GM19239 (cell line): ENCODE data around the gene AMBRA1.

ENCODE experiments used
- DNase-seq: peaks from one replicate; pipeline ENCODE4 v3.0.0; 2011; ENCODE audit warnings: low spot score; ENCODE audit not compliant: insufficient read length
- FAIRE-seq: peaks from 2 replicates; lab custom pipeline; 2011; peaks lifted over from hg19 to GRCh38; lab: Jason Lieb, UNC

Gene AMBRA1

GRCh38 chr11:46452918-46453517 is 140.8 kb downstream of the AMBRA1 start:
- FAIRE-seq (no peak), DNase-seq (no peak)

DNA sequence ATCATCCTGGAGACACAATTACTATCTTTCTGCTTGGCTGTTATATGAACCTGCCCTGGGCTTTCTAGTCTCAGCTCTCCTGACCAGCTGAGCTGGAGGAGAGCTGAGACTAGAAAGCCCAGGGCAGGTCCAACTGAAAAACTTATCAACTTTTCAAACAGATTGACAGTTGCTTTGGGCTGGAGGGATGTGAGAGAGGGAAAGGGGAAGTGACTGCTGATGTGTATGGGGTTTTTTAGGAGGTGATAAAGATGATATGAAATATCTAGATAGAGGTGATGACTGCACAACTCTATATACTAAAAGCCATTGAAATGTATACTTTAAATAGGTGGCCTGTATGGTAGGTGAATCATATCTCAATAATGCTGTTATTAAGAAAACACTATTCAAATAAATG is 142.1 kb downstream of the AMBRA1 start:
- DNase-seq (no peak), FAIRE-seq (no peak)

- DNase-seq: no peak
- FAIRE-seq: no peak
These were observed 142.9 kb downstream of the AMBRA1 start for GRCh38 chr11:46450846-46451477.

- no peak for FAIRE-seq
- no peak for DNase-seq
These were observed 146.3 kb downstream of the AMBRA1 start for GRCh38 chr11:46447544-46447943.

GRCh38 chr11:46445920-46446771 is 147.7 kb downstream of the AMBRA1 start:
- no peak for FAIRE-seq

GRCh38 chr11:46445192-46445919 is 148.5 kb downstream of the AMBRA1 start:
- DNase-seq (no peak), FAIRE-seq (no peak)

More at GRCh38 chr11:46445920-46446771, 147.7 kb downstream of the AMBRA1 start:
- DNase-seq: no peak

GRCh38 chr11:46444305-46444704 is 149.5 kb downstream of the AMBRA1 start:
- DNase-seq: no peak
- no peak for FAIRE-seq

DNA sequence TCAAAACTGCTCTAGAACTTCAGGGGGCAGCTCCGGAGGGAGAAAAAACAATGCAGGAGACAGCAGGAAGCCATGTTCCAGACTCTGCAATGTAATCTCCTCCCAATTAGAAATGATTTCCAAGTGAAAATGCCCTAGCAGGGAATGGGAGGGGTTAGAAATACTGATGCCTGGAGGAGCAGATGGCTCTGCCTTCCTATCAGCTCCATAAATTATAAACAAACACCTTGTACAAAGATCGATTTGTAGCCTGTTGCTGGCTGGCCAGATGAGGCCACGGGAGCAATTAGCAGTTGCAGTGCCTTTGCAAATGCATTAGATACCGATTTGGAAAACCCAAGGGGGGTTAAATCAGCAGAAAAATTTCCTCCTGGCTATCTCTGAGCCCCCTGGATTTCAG is 155.6 kb downstream of the AMBRA1 start:
- DNase-seq: no peak
- FAIRE-seq: no peak

GRCh38 chr11:46437122-46437689 is 156.6 kb downstream of the AMBRA1 start:
- DNase-seq: no peak
- peak; percentile 78 for FAIRE-seq

- DNase-seq (no peak), FAIRE-seq (no peak)
These were observed 157.7 kb downstream of the AMBRA1 start for GRCh38 chr11:46436113-46436512.

GRCh38 chr11:46435679-46436078 is 158.1 kb downstream of the AMBRA1 start:
- FAIRE-seq (no peak), DNase-seq (no peak)

GRCh38 chr11:46431211-46431610 is 162.6 kb downstream of the AMBRA1 start:
- no peak for DNase-seq
- no peak for FAIRE-seq

DNA sequence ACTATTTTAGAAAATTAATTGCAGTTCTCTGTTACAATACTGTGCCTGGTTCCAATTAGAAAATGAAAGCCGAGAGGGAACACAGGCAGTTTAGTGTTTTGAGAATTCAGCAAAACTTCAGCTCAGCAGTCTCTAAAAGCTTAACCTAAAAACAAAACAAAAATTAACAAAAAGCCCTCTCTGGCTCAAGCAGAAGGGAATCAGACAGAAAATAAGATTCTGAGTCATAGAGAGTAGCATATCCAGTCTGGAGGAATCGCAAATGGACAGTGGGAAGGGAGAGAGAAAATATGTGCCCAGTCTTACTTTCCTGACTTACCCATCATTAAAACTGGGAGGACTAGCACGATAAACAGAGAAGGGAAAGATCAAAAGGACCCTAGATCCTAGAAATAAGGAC is 164.1 kb downstream of the AMBRA1 start:
- FAIRE-seq: no peak
- no peak for DNase-seq

- FAIRE-seq (no peak), DNase-seq (no peak)
These were observed 166.5 kb downstream of the AMBRA1 start for GRCh38 chr11:46427364-46427763.

DNA sequence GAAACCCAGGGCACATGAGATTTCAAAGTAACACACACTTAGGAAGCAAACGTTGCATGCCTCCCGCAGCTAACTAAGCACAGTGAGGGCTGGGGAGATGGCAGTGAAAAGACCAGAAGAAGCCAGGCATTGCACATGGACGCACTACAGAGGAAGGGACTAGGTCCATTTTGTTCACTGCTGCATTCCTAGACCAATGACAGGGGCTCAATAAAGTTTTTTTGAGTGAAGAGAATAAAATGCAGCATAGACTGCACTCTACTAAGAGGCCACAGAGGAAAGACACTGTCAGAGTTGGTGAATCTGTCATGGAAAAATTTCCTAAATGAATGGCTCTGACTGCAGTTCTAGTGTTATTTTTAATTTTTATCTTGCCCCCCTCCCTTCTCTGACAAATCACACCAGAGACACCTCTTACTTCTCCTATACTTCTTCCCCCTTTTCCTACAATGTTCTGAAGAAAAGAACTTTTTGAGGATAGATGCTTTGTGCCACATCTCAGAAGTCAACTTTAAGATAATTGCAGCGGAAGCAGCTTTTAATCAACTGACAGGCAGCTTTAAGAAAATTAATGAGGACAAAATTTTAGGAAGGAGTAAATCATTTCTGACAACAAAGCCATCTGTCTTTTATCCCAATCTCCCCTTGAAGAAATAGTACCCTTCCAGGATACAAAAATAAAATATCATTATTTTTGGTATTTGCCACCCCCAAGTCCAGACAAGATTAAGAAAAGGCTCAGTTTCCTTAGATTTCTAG is 167.4 kb downstream of the AMBRA1 start:
- FAIRE-seq (no peak), DNase-seq (no peak)

- no peak for DNase-seq
- FAIRE-seq: no peak
These were observed 171.2 kb downstream of the AMBRA1 start for GRCh38 chr11:46422588-46422987.

- FAIRE-seq: no peak
- DNase-seq: no peak
These were observed 172.5 kb downstream of the AMBRA1 start for GRCh38 chr11:46421257-46421880.

DNA sequence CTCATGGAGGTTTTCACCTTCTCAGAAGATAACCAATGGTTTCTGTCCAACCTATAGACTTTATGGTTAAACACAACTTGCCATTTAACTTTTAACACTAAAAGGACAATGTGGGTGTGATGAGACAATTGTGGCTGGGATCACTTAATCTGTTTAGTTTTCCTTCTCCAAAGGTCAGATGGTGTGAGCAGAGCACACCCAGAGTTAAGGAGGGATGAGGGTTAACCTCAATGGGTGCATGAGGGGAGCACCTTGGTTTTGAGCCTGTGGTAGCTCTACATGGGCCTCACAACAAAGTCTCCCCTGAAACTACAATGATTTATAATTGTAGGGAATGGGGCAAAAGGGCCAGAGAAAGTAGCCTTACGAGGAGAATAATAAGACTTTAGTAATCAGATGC is 173.3 kb downstream of the AMBRA1 start:
- FAIRE-seq (no peak), DNase-seq (no peak)

DNA sequence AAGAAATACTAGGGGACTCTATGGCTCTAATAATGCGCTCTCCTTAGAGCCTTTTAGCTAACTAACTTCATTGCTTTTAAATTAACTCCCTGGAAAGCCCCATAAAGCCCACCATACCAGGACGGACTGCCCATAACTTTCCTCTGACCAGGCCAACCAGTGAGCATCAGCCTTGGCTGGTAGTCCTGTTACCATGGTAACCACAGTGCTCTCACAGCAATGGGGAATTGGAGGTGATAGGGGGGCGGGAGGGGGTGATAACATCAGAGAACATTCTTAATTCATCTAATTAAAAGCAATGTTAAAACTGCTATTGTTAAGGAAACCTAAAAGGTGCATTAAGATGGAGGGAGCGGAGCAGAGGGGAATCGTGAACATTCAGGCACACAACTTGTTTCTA is 175.1 kb downstream of the AMBRA1 start:
- no peak for FAIRE-seq
- DNase-seq: no peak
